ENCODE results near the gene GABRD.

- TF ChIP-seq POLR2A (IDR thresholded peaks at IDR 0.05; ENCODE audit: extremely low read depth, insufficient read length) (no peak), MYC (IDR thresholded peaks at IDR 0.05; ENCODE audit: low read depth, low read length) (no peak)
- TF ChIP-seq, protein P1, sequence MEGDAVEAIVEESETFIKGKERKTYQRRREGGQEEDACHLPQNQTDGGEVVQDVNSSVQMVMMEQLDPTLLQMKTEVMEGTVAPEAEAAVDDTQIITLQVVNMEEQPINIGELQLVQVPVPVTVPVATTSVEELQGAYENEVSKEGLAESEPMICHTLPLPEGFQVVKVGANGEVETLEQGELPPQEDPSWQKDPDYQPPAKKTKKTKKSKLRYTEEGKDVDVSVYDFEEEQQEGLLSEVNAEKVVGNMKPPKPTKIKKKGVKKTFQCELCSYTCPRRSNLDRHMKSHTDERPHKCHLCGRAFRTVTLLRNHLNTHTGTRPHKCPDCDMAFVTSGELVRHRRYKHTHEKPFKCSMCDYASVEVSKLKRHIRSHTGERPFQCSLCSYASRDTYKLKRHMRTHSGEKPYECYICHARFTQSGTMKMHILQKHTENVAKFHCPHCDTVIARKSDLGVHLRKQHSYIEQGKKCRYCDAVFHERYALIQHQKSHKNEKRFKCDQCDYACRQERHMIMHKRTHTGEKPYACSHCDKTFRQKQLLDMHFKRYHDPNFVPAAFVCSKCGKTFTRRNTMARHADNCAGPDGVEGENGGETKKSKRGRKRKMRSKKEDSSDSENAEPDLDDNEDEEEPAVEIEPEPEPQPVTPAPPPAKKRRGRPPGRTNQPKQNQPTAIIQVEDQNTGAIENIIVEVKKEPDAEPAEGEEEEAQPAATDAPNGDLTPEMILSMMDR (IDR thresholded peaks at IDR 0.05; ENCODE audit: low read depth, low read length): no peak
- TF ChIP-seq, protein P2, sequence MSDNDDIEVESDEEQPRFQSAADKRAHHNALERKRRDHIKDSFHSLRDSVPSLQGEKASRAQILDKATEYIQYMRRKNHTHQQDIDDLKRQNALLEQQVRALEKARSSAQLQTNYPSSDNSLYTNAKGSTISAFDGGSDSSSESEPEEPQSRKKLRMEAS (IDR thresholded peaks at IDR 0.05; ENCODE audit: low read depth, low read length): no peak
Observed at GRCh38 chr1:2009101-2010053, 9.8 kb upstream of the GABRD start.
